Right lobe of liver (tissue), 6 donors: Measurements from ENCODE around the gene TRMT10C. TPM values are rescaled to one million over a fixed set of nuclear protein-coding genes. Genes with fewer than 3 reads are reported as not detected.
A peak's percentile ranks its signal among the peaks of the same experiment; 100 is the strongest.

ENCODE experiments used
- ATAC-seq, 4 donors: fragments of 200-7000 bp; cut with Tn5 transposase; one replicate each; pipeline ENCODE4 v1.9.1; 2020; ENCODE audit warnings: mild to moderate bottlenecking in 4 of 4, moderate library complexity in 4 of 4
- DNase-seq, 3 donors: peaks; one replicate each; pipeline ENCODE4 v3.0.0-alpha.2; 2020
- H3K27ac ChIP-seq, 3 donors: fragments of 200-600 bp; one replicate each; pipeline ENCODE4 v1.8.0; 2022
- H3K27me3 ChIP-seq, 2 donors: fragments of 200-600 bp; one replicate each; pipeline ENCODE4 v1.8.0; 2022
- H3K36me3 ChIP-seq, 4 donors: fragments of 200-600 bp; sonication (generic) in 1 of 4; one replicate each; pipeline versions ENCODE4 v1.5.1 to v1.8.0; 2017 to 2022; ENCODE audit warnings: control low read depth in 1 of 4
- H3K4me1 ChIP-seq, 4 donors: fragments of 200-600 bp; sonication (generic) in 1 of 4; one replicate each; pipeline versions ENCODE4 v1.5.1 to v1.8.0; 2017 to 2022; ENCODE audit warnings: control low read depth in 1 of 4
- H3K4me3 ChIP-seq, 3 donors: fragments of 200-600 bp; one replicate each; pipeline ENCODE4 v1.8.0; 2022
- H3K9me3 ChIP-seq, 4 donors: fragments of 200-600 bp; sonication (generic) in 1 of 4; one replicate each; pipeline versions ENCODE4 v1.5.1 to v1.8.0; 2017 to 2022; ENCODE audit warnings: control low read depth in 1 of 4
- POLR2A ChIP-seq: fragments of 450-650 bp; IDR thresholded peaks from one replicate; pipeline ENCODE4 v1.6.1; 2017; ENCODE audit warnings: antibody characterized with exemption, mild to moderate bottlenecking
- WGBS: methylation state at CpG from one replicate; pipeline ENCODE4 v1.1.6; 2018; ENCODE audit warnings: low coverage, low lambda C conversion rate; ENCODE audit not compliant: insufficient coverage; ENCODE audit errors: missing lambda C conversion rate; 5-methylcytosine and 5-hydroxymethylcytosine counted together
- intact Hi-C, 2 donors: fragments of 100-400 bp; cut with DNase I; formaldehyde crosslinking; loops; one replicate each; pipeline versions ENCODE4 v1.11.2 to v1.14.1; 2022
- long read RNA-seq: library from polyadenylated mRNA; unstranded; transcript quantifications from one replicate; pipeline ENCODE4 v2.0.0, GENCODE V29; 2019
- total RNA-seq, 6 experiments: library from RNA; depleted of rRNA in 2 of 6; stranded (reverse); fragments of >200 nt in 2 of 6; fragmentation: NEBNext Ultra II Directional in 3 of 6; extraction: Animal tissue kit (Norgen Biotek cat#: 25700) in 3 of 6; gene quantifications; one replicate each; pipeline versions ENCODE4 v1.1.0 to v1.2.4, GENCODE V29; 2016 to 2023
- TF ChIP-seq, protein P1 (sequence below), 4 donors: fragments of 200-600 bp in 3 of 4; fragments of 450-650 bp in 1 of 4; IDR thresholded peaks; one replicate each; pipeline versions ENCODE4 v1.5.1 to v1.8.0; 2016 to 2022; ENCODE audit warnings: antibody characterized with exemption in 4 of 4, mild to moderate bottlenecking in 2 of 4
- donor health status: DM: no; HTN: yes; CAD: no.
- donor health status: DM: no; HTN: no; CAD: no.
- donor health status: DM: no; HTN: no; CAD: no.
- donor health status: DM: no; HTN: yes; CAD: no.
- donor health status: DM: no; HTN: yes; CAD: no.

TRMT10C gene
- total RNA-seq: 10 to 100 TPM in 5 of 6 experiments, 1 to 10 TPM in 1; 9.7 to 28.0 (median 13.3) TPM
- long read RNA-seq, transcript TRMT10C-201 (2 exons, 1,819 nt): major isoform, 12 of 12 reads
- long read RNA-seq, partial matches to known transcripts: 0 of 12 reads
- long read RNA-seq, other reads (novel, unspliced or antisense): 0 of 12 reads

GRCh38 chr3:101561630-101562328 is at the start of gene TRMT10C:
TRMT10C (plus strand) TSS chr3:101561868; CDS start chr3:101564782, 2,914 bp downstream.
- Histone ChIP-seq H3K9me3 (no peaks in the 10 kb centered on the region), H3K27me3 (no peaks in the 10 kb centered on the region), H3K36me3 (peaks cover 0 to 11% (median 1%) of the 10 kb centered on the region in 4 donors), H3K27ac (peak within 1 kb of the TSS; percentile 75 to 79 (median 76)), H3K4me3 (peak within 1 kb of the TSS; percentile 69 to 97 (median 89)), H3K4me1 (peaks cover 0 to 12% (median 3%) of the 10 kb centered on the region in 4 donors)
- ATAC-seq (peak; percentile 99 to 100 (median 99)), DNase-seq (peak; percentile 89 to 94 (median 92))
- TF ChIP-seq, protein P1, sequence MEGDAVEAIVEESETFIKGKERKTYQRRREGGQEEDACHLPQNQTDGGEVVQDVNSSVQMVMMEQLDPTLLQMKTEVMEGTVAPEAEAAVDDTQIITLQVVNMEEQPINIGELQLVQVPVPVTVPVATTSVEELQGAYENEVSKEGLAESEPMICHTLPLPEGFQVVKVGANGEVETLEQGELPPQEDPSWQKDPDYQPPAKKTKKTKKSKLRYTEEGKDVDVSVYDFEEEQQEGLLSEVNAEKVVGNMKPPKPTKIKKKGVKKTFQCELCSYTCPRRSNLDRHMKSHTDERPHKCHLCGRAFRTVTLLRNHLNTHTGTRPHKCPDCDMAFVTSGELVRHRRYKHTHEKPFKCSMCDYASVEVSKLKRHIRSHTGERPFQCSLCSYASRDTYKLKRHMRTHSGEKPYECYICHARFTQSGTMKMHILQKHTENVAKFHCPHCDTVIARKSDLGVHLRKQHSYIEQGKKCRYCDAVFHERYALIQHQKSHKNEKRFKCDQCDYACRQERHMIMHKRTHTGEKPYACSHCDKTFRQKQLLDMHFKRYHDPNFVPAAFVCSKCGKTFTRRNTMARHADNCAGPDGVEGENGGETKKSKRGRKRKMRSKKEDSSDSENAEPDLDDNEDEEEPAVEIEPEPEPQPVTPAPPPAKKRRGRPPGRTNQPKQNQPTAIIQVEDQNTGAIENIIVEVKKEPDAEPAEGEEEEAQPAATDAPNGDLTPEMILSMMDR (IDR thresholded peaks at IDR 0.05): no peak
- TF ChIP-seq POLR2A: peak; percentile 80
- intact Hi-C loops: no loop called here
- 0% methylated on average over 20 of the region's 35 CpGs for WGBS

DNA sequence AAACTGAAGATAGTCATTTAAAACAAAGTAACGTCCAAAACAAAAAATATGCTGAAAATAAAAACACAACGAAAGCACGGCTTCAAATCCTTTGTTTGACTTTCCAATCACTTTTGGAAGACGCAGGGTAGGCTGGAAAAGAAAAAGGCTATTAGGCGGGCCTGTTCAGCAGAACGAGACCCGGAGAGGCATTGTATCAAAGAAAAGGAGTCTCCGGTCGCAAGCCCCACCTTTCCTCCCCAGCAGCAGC is 49.3 kb upstream of the TRMT10C start:
- peak overlapping the region; percentile 80 to 90 (median 82) for H3K4me3 ChIP-seq
- H3K27ac ChIP-seq: peak overlapping the region; percentile 84 to 95 (median 92)
- intact Hi-C loops: no loop called here
- DNase-seq (no peak), ATAC-seq (no peak)
- peaks cover 0 to 4% (median 0%) of the 10 kb centered on the region in 4 donors for H3K4me1 ChIP-seq
- no peaks in the 10 kb centered on the region for H3K9me3 ChIP-seq
- no peaks in the 10 kb centered on the region for H3K36me3 ChIP-seq
- no peaks in the 10 kb centered on the region for H3K27me3 ChIP-seq
- TF ChIP-seq POLR2A: no peak
- TF ChIP-seq, protein P1 (IDR thresholded peaks at IDR 0.05): no peak
- WGBS: 2% methylated on average over 9 of the region's 9 CpGs

GRCh38 chr3:101512646-101513418 is 48.8 kb upstream of the TRMT10C start, which contains the start of gene SENP7:
SENP7 (minus strand) TSS chr3:101513212; CDS start chr3:101513130, 82 bp downstream.
- peak within 1 kb of the TSS; percentile 80 to 90 (median 82) for H3K4me3 ChIP-seq
- peak within 1 kb of the TSS; percentile 84 to 95 (median 92) for H3K27ac ChIP-seq
- no peaks in the 10 kb centered on the region for H3K27me3 ChIP-seq
- under 1% methylated on average over 36 of the region's 54 CpGs for WGBS
- H3K4me1 ChIP-seq: peaks cover 0 to 4% (median 0%) of the 10 kb centered on the region in 4 donors
- peak; percentile 33 for TF ChIP-seq POLR2A
- TF ChIP-seq, protein P1 (IDR thresholded peaks at IDR 0.05): no peak
- intact Hi-C loops: no loop called here
- H3K36me3 ChIP-seq: no peaks in the 10 kb centered on the region
- H3K9me3 ChIP-seq: no peaks in the 10 kb centered on the region
- ATAC-seq: peak; percentile 85 to 90 (median 86)
- DNase-seq: peak; percentile 86 to 88 (median 87)

GRCh38 chr3:101513419-101513986 is 48.2 kb upstream of the TRMT10C start:
- Histone ChIP-seq H3K4me1 (peaks cover 0 to 4% (median 0%) of the 10 kb centered on the region in 4 donors), H3K4me3 (peak overlapping the region; percentile 80 to 90 (median 82)), H3K9me3 (no peaks in the 10 kb centered on the region), H3K36me3 (no peaks in the 10 kb centered on the region), H3K27ac (peak overlapping the region; percentile 84 to 95 (median 92)), H3K27me3 (peaks cover 0 to 3% of the 10 kb centered on the region in 2 donors)
- DNase-seq (no peak), ATAC-seq (peak; percentile 62 to 67 (median 64))
- intact Hi-C loops: no loop called here
- no peak for TF ChIP-seq POLR2A
- TF ChIP-seq, protein P1 (IDR thresholded peaks at IDR 0.05): no peak
- WGBS: 13% methylated on average over 12 of the region's 12 CpGs
